GM12878 (cell line): ENCODE measurements around the gene WWP2.

Source experiments
- CHD2 ChIP-seq: IDR thresholded peaks from 2 replicates; pipeline ENCODE4 v1.6.1; 2011; ENCODE audit warnings: low read depth, low read length, improper control_type of control experiment, borderline replicate concordance
- CTCF ChIP-seq, 3 experiments: IDR thresholded peaks in 2 of 3; conservative IDR thresholded peaks in 1 of 3; 2 replicates each; pipeline ENCODE4 v1.5.1; 2011; ENCODE audit warnings: low read depth in 3 of 3, low read length in 3 of 3, mild to moderate bottlenecking in 3 of 3, control low read depth in 2 of 3, moderate library complexity in 2 of 3, inconsistent platforms in 1 of 3, mixed read lengths in 1 of 3; ENCODE audit not compliant: control insufficient read depth in 2 of 3, insufficient read depth in 1 of 3; ENCODE audit errors: extremely low read depth in 1 of 3
- EZH2 ChIP-seq: IDR thresholded peaks from 2 replicates; pipeline ENCODE4 v1.6.1; 2012; ENCODE audit warnings: low read depth, mild to moderate bottlenecking, control low read depth, inconsistent platforms, low read length, borderline replicate concordance; ENCODE audit not compliant: control insufficient read depth
- GABPA ChIP-seq: IDR thresholded peaks from 2 replicates; pipeline ENCODE4 v1.6.1; 2014; ENCODE audit warnings: antibody characterized with exemption, low read depth, mild to moderate bottlenecking, inconsistent platforms
- HCFC1 ChIP-seq: fragments of 150-350 bp; IDR thresholded peaks from 2 replicates; pipeline ENCODE4 v1.6.1; 2014; ENCODE audit warnings: low read length
- HDAC2 ChIP-seq: fragments of 200-600 bp; sonication (generic); IDR thresholded peaks from 2 replicates; pipeline ENCODE4 v1.6.1; 2017
- NRF1 ChIP-seq: conservative IDR thresholded peaks from 2 replicates; pipeline ENCODE4 v1.6.1; 2011; ENCODE audit warnings: mild to moderate bottlenecking, low read depth, low read length, improper control_type of control experiment
- RAD21 ChIP-seq: IDR thresholded peaks from 2 replicates; pipeline ENCODE4 v1.6.1; 2011; ENCODE audit warnings: mild to moderate bottlenecking, low read depth, low read length, moderate library complexity; ENCODE audit not compliant: insufficient read depth
- SP1 ChIP-seq: IDR thresholded peaks from one replicate; pipeline ENCODE4 v1.6.1; 2011; ENCODE audit warnings: low read depth, low read length
- TARDBP ChIP-seq: IDR thresholded peaks from 2 replicates; pipeline ENCODE4 v1.6.1; 2016; ENCODE audit warnings: borderline replicate concordance
- TCF12 ChIP-seq: IDR thresholded peaks from 2 replicates; pipeline ENCODE4 v1.6.1; 2011; ENCODE audit warnings: low read depth, mild to moderate bottlenecking, low read length
- ZNF592 ChIP-seq: fragments of 450-650 bp; IDR thresholded peaks from 2 replicates; pipeline ENCODE4 v1.6.1; 2017; ENCODE audit warnings: mild to moderate bottlenecking, moderate library complexity
- TF ChIP-seq, protein P1 (sequence below): fragments of 450-650 bp; IDR thresholded peaks from 2 replicates; pipeline ENCODE4 v1.6.1; 2018; ENCODE audit warnings: mild to moderate bottlenecking, low read depth, moderate library complexity; ENCODE audit not compliant: partially characterized antibody

GRCh38 chr16:69717066-69717465, 45.1 kb upstream of the WWP2 start:
- no peak for TF ChIP-seq RAD21
- no peak for TF ChIP-seq GABPA
- TF ChIP-seq HDAC2: no peak
- no peak for TF ChIP-seq TCF12
- TF ChIP-seq CHD2: no peak
- no peak for TF ChIP-seq EZH2
- no peak for TF ChIP-seq CTCF (IDR thresholded peaks at IDR 0.05 in 2 of 3, conservative IDR thresholded peaks at IDR 0.05 in 1 of 3; ENCODE audit: control insufficient read depth in 2 of 3, extremely low read depth in 1 of 3, insufficient read depth in 1 of 3, low read depth in 3 of 3, low read length in 3 of 3)
- no peak for TF ChIP-seq NRF1
- TF ChIP-seq, protein P1, sequence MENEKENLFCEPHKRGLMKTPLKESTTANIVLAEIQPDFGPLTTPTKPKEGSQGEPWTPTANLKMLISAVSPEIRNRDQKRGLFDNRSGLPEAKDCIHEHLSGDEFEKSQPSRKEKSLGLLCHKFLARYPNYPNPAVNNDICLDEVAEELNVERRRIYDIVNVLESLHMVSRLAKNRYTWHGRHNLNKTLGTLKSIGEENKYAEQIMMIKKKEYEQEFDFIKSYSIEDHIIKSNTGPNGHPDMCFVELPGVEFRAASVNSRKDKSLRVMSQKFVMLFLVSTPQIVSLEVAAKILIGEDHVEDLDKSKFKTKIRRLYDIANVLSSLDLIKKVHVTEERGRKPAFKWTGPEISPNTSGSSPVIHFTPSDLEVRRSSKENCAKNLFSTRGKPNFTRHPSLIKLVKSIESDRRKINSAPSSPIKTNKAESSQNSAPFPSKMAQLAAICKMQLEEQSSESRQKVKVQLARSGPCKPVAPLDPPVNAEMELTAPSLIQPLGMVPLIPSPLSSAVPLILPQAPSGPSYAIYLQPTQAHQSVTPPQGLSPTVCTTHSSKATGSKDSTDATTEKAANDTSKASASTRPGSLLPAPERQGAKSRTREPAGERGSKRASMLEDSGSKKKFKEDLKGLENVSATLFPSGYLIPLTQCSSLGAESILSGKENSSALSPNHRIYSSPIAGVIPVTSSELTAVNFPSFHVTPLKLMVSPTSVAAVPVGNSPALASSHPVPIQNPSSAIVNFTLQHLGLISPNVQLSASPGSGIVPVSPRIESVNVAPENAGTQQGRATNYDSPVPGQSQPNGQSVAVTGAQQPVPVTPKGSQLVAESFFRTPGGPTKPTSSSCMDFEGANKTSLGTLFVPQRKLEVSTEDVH: no peak
- no peak for TF ChIP-seq HCFC1
- TF ChIP-seq TARDBP: no peak
- no peak for TF ChIP-seq ZNF592
- TF ChIP-seq SP1: no peak
